ENCODE results near the gene VPREB3.

Gene VPREB3

DNA sequence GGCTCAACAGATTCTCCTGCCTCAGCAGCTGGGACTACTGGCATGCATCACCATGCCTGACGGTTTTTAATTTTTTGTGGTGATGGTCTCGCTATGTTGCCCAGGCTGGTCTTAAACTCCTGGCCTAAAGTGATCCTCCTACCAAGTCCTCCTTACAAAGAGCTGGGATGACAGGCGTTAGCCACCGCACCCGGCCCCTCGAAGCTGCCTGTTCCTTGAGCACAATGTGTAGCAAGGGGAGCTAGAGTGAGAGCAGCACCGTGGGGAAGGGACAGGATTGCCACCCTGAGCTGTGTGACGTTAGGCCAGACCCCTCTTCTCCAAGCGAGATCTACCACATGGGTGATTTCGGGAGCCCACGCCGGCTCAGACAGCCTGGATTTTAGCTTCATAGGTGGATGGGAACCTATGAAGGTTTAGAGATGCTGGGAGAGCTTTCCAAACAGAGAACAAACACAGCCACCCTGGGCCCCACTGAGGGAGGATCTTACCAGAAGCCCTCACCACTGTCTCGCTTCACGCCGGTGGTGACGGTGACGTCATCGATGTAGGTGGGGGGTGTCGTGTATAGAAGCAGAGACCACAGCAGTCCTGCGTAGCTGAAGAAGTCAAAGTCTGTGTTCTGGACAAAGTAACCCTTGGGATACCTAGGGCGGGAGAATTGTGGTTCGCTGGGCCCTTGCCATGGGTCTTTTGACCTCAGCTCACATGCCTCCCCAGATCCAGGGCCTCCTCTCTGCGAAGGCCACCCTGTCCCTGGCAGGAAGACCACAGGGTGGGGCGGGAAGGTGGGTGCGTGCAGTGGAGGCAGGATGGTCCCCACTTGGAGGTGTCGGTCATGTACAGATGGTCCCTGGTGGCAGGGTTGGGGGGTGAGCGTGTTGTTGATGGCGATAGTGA lies 40.3 kb downstream of the VPREB3 start:
- H3K9ac ChIP-seq (ENCODE audit: low read length), result no peak overlapping the region
- H3K4me1 ChIP-seq (ENCODE audit: control insufficient read depth, insufficient read depth, low read length), result peaks cover 7% of the 10 kb centered on the region
- H3K4me3 ChIP-seq (ENCODE audit: low read length), result no peak overlapping the region
- no peaks in the 10 kb centered on the region for H3K27me3 ChIP-seq (ENCODE audit: control insufficient read depth, insufficient read depth, low read length)
- H3K36me3 ChIP-seq (ENCODE audit: control insufficient read depth, insufficient read depth, low read length), result no peaks in the 10 kb centered on the region
- no peaks in the 10 kb centered on the region for H3K9me3 ChIP-seq (ENCODE audit: control insufficient read depth, low read length)

DNA sequence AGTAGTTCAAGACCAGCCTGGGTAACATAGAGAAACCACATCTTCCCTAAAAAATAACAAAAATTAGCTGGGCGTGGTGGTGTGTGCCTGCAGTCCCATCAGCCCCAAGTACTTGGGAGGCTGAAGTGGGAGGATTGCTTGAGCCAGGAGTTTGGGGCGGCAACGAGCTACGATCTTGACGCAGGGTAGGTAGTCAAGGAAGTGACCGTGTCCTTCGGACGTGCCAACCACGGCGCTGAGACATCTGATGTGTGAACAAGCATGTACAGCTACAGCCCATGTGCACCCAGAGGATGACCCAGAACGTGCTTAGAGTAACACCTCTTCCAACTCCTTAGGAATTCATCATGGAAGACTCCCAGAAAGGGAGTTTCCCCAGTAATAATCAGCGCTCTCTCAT lies 42.0 kb downstream of the VPREB3 start:
- Histone ChIP-seq H3K9ac (ENCODE audit: low read length) (no peak overlapping the region), H3K4me1 (ENCODE audit: control insufficient read depth, insufficient read depth, low read length) (peaks cover 3% of the 10 kb centered on the region), H3K9me3 (ENCODE audit: control insufficient read depth, low read length) (no peaks in the 10 kb centered on the region), H3K36me3 (ENCODE audit: control insufficient read depth, insufficient read depth, low read length) (no peaks in the 10 kb centered on the region), H3K4me3 (ENCODE audit: low read length) (no peak overlapping the region), H3K27me3 (ENCODE audit: control insufficient read depth, insufficient read depth, low read length) (no peaks in the 10 kb centered on the region)

DNA sequence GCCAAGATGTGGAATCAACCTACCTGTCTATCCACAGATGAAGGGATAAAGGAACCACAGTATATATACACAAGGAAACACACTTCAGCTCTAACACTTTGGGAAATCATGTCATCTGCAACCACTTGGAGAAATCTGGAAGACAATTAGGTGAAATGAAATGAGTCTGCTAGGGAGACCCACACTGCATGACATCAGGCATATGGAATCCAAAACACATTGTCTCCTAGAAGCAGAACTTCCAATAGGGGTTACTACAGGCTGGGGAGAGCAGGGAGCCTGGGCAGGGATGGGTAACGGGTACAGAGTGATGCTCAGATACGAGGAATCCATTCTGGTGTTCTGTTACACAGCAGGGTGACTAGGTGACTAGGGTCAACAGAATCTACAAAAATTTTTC lies 45.1 kb downstream of the VPREB3 start:
- no peaks in the 10 kb centered on the region for H3K9me3 ChIP-seq (ENCODE audit: control insufficient read depth, low read length)
- H3K36me3 ChIP-seq (ENCODE audit: control insufficient read depth, insufficient read depth, low read length), result no peaks in the 10 kb centered on the region
- H3K27me3 ChIP-seq (ENCODE audit: control insufficient read depth, insufficient read depth, low read length), result no peaks in the 10 kb centered on the region
- H3K4me3 ChIP-seq (ENCODE audit: low read length), result no peak overlapping the region
- H3K4me1 ChIP-seq (ENCODE audit: control insufficient read depth, insufficient read depth, low read length), result no peaks in the 10 kb centered on the region
- no peak overlapping the region for H3K9ac ChIP-seq (ENCODE audit: low read length)

DNA sequence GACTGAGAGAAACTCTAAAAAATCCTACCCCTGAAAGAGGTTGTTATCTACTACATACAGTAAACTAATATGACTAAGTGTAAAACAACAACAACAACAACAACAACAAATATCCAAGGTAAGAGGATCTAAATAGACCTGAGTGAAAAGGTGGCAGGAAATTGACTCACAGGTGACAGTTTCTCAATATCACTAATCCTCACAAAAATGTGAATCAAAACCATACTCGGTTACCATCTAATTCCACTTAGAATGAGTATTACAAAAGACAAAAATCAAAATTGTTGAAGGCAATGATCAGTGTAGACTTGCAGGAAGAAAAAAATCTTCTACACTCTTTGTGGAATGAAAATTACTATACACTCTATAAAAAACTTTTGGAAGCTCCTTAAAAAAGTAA lies 46.0 kb downstream of the VPREB3 start:
- Histone ChIP-seq H3K4me3 (ENCODE audit: low read length) (no peak overlapping the region), H3K4me1 (ENCODE audit: control insufficient read depth, insufficient read depth, low read length) (no peaks in the 10 kb centered on the region), H3K9ac (ENCODE audit: low read length) (no peak overlapping the region), H3K27me3 (ENCODE audit: control insufficient read depth, insufficient read depth, low read length) (no peaks in the 10 kb centered on the region), H3K9me3 (ENCODE audit: control insufficient read depth, low read length) (no peaks in the 10 kb centered on the region), H3K36me3 (ENCODE audit: control insufficient read depth, insufficient read depth, low read length) (no peaks in the 10 kb centered on the region)

DNA sequence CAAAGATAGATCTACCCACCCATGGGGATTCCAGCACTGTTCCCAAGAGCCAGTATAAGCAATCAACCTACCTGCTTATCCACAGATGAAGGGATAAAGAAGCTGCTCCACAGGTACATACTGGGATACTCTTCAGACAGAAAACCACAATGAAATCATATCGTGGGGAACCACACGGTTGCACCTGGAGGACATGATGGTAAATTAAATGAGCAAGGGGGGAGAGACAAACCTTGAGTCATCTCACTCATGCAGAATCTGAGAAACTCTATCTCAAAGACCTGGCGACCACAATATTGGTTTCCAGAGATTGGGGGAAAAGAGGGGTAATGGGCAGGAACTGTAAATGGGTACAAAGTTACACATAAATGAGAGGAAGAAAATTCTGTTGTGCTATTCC lies 48.9 kb downstream of the VPREB3 start:
- Histone ChIP-seq H3K36me3 (ENCODE audit: control insufficient read depth, insufficient read depth, low read length) (peaks cover 7% of the 10 kb centered on the region), H3K9me3 (ENCODE audit: control insufficient read depth, low read length) (no peaks in the 10 kb centered on the region), H3K4me1 (ENCODE audit: control insufficient read depth, insufficient read depth, low read length) (no peaks in the 10 kb centered on the region), H3K9ac (ENCODE audit: low read length) (no peak overlapping the region), H3K27me3 (ENCODE audit: control insufficient read depth, insufficient read depth, low read length) (no peaks in the 10 kb centered on the region), H3K4me3 (ENCODE audit: low read length) (no peak overlapping the region)

DNA sequence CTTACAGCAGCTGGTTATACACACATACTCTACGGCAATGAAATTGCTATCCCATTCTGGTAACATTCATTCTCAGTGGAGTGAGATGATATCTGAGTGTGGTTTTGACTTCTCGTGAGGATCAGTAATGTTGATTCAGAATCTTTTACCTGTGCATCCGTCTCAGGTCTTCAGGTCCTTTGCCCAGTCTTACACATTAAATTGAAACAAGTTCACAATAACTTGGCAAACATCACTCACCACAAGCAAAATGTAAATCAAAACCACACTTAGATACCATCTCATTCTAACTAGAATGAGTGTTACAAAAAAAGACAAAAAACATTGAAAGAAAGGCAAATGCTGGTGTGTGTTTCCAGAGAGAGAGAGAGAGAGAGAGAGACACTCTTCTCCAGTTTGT lies 49.4 kb downstream of the VPREB3 start:
- Histone ChIP-seq H3K4me3 (ENCODE audit: low read length) (no peak overlapping the region), H3K9ac (ENCODE audit: low read length) (no peak overlapping the region), H3K36me3 (ENCODE audit: control insufficient read depth, insufficient read depth, low read length) (peaks cover 8% of the 10 kb centered on the region), H3K4me1 (ENCODE audit: control insufficient read depth, insufficient read depth, low read length) (no peaks in the 10 kb centered on the region), H3K9me3 (ENCODE audit: control insufficient read depth, low read length) (no peaks in the 10 kb centered on the region), H3K27me3 (ENCODE audit: control insufficient read depth, insufficient read depth, low read length) (no peaks in the 10 kb centered on the region)

DNA sequence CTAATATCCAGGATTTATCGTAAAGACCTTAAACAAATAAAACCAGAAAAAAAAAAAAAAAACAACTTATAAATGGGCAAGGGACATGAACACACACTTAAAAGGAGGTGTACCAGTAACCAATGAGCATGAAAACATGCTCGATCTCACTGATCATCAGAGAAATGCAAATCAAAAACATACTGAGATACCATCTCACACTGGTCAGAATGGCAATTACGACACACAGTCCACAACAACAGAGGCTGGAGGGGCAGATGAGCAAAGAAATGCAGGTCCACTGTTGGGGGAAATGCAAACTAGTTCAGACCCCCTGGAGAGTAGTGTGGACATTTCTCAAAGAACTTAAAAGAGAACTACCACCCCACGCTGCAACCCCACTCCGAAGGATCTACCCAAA lies 50.2 kb downstream of the VPREB3 start:
- no peaks in the 10 kb centered on the region for H3K9me3 ChIP-seq (ENCODE audit: control insufficient read depth, low read length)
- peaks cover 8% of the 10 kb centered on the region for H3K36me3 ChIP-seq (ENCODE audit: control insufficient read depth, insufficient read depth, low read length)
- H3K9ac ChIP-seq (ENCODE audit: low read length), result no peak overlapping the region
- no peaks in the 10 kb centered on the region for H3K4me1 ChIP-seq (ENCODE audit: control insufficient read depth, insufficient read depth, low read length)
- no peaks in the 10 kb centered on the region for H3K27me3 ChIP-seq (ENCODE audit: control insufficient read depth, insufficient read depth, low read length)
- H3K4me3 ChIP-seq (ENCODE audit: low read length), result no peak overlapping the region
